ENCODE measurements around the gene LRR1. TPM values are rescaled to one million over a fixed set of nuclear protein-coding genes. Genes with fewer than 3 reads are reported as not detected.

The LRR1 gene
- total and polyA plus RNA-seq, 9 of the 15 experiments (the other 6 are each of a cell fraction or from before 2014, with no cell fraction given): 26.5 to 58.1 (median 31.8) TPM

DNA sequence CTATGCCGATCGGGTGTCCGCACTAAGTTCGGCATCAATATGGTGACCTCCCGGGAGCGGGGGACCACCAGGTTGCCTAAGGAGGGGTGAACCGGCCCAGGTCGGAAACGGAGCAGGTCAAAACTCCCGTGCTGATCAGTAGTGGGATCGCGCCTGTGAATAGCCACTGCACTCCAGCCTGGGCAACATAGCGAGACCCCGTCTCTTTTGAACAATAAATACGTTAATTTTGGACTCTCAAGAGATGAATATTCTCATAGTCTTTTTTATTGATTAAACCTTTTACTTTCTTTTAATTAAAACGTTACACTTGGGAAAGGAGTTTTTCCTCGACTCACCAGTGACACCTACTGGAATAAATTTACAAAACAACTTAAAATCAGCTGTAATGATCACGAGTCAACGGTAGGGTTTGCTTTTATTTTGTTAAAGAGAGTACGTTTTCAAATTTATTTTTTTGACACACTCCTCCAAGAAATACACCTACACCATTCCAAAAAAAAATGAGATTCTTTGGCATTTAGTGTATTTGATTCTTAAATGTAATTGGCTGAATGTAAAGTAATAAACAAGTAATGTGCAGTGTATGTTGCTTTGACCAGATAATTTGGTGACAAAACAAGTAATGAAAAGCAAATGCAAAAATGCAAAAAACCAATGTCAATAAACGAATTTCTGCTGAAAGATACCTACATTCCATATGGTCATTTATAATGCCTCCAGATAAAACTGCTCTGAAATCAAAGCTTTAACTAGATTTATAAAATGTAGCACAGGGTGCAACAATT is 11.9 kb upstream of the LRR1 start (continued):
- no peak for TF ChIP-seq NR2F6 (CRISPR knock-in tag; IDR thresholded peaks at IDR 0.05)
- TF ChIP-seq NRF1 (conservative IDR thresholded peaks at IDR 0.05 in 1 of 2, IDR thresholded peaks at IDR 0.05 in 1 of 2): no peak
- TF ChIP-seq, protein P1, sequence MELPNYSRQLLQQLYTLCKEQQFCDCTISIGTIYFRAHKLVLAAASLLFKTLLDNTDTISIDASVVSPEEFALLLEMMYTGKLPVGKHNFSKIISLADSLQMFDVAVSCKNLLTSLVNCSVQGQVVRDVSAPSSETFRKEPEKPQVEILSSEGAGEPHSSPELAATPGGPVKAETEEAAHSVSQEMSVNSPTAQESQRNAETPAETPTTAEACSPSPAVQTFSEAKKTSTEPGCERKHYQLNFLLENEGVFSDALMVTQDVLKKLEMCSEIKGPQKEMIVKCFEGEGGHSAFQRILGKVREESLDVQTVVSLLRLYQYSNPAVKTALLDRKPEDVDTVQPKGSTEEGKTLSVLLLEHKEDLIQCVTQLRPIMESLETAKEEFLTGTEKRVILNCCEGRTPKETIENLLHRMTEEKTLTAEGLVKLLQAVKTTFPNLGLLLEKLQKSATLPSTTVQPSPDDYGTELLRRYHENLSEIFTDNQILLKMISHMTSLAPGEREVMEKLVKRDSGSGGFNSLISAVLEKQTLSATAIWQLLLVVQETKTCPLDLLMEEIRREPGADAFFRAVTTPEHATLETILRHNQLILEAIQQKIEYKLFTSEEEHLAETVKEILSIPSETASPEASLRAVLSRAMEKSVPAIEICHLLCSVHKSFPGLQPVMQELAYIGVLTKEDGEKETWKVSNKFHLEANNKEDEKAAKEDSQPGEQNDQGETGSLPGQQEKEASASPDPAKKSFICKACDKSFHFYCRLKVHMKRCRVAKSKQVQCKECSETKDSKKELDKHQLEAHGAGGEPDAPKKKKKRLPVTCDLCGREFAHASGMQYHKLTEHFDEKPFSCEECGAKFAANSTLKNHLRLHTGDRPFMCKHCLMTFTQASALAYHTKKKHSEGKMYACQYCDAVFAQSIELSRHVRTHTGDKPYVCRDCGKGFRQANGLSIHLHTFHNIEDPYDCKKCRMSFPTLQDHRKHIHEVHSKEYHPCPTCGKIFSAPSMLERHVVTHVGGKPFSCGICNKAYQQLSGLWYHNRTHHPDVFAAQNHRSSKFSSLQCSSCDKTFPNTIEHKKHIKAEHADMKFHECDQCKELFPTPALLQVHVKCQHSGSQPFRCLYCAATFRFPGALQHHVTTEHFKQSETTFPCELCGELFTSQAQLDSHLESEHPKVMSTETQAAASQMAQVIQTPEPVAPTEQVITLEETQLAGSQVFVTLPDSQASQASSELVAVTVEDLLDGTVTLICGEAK (IDR thresholded peaks at IDR 0.05): no peak
- TF ChIP-seq, protein P1 (CRISPR knock-in tag; IDR thresholded peaks at IDR 0.05): no peak
- TF ChIP-seq ZNF124 (CRISPR knock-in tag; IDR thresholded peaks at IDR 0.05): no peak
- no peak for TF ChIP-seq MTA2 (IDR thresholded peaks at IDR 0.05; ENCODE audit: low read depth)
- no peak for TF ChIP-seq POLR2B (IDR thresholded peaks at IDR 0.05; ENCODE audit: low read depth, partially characterized antibody)
- no peak for TF ChIP-seq ZNF431 (CRISPR knock-in tag; IDR thresholded peaks at IDR 0.05)
- TF ChIP-seq, protein P2, sequence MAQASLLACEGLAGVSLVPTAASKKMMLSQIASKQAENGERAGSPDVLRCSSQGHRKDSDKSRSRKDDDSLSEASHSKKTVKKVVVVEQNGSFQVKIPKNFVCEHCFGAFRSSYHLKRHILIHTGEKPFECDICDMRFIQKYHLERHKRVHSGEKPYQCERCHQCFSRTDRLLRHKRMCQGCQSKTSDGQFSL (CRISPR knock-in tag; IDR thresholded peaks at IDR 0.05): no peak
- TF ChIP-seq, protein P2 (tag; IDR thresholded peaks at IDR 0.05): no peak
- no peak for TF ChIP-seq SNIP1 (IDR thresholded peaks at IDR 0.05; ENCODE audit: low read depth)
- no peak; the same call in 1 of the 2 replicates for TF ChIP-seq MTA1 (IDR thresholded peaks at IDR 0.05; ENCODE audit: borderline replicate concordance)
- TF ChIP-seq MAFK (IDR thresholded peaks at IDR 0.05; ENCODE audit: low read length): no peak
- no peak for TF ChIP-seq ZNF695 (CRISPR knock-in tag; IDR thresholded peaks at IDR 0.05)
- no peak for TF ChIP-seq ZNF134 (CRISPR knock-in tag; conservative IDR thresholded peaks at IDR 0.05)
- TF ChIP-seq PHB2 (IDR thresholded peaks at IDR 0.05; ENCODE audit: low read depth): no peak
- no peak for TF ChIP-seq ZNF830 (CRISPR knock-in tag; IDR thresholded peaks at IDR 0.05)
- TF ChIP-seq GABPB1 (CRISPR knock-in tag; IDR thresholded peaks at IDR 0.05): no peak

Measured in K562 (cell line).